ENCODE data around the gene KCNJ10. TPM values are rescaled to one million over a fixed set of nuclear protein-coding genes. Genes with fewer than 3 reads are reported as not detected.
A peak's percentile ranks its signal among the peaks of the same experiment; 100 is the strongest.

KCNJ10 gene
- total and polyA plus RNA-seq, 2 of the 13 experiments (the other 11 are each of a cell fraction or from before 2014, with no cell fraction given) = 4.4 to 10.3 TPM

GRCh38 chr1:160031365-160032164, 38.4 kb downstream of the KCNJ10 start, which contains the start of gene PIGM (continued):
- TF ChIP-seq ISL2 (CRISPR knock-in tag; IDR thresholded peaks at IDR 0.05) (peak; percentile 47), SIX1 (CRISPR knock-in tag; IDR thresholded peaks at IDR 0.05; ENCODE audit: borderline replicate concordance) (no peak), NFYC (CRISPR knock-in tag; IDR thresholded peaks at IDR 0.05) (peak; percentile 61), NAIF1 (CRISPR knock-in tag; IDR thresholded peaks at IDR 0.05; ENCODE audit: borderline replicate concordance) (peak; percentile 45; the same call in 1 of the 2 replicates), ZNF350 (CRISPR knock-in tag; IDR thresholded peaks at IDR 0.05; ENCODE audit: borderline replicate concordance, low read depth) (peak; percentile 46; the same call in 1 of the 2 replicates), AHDC1 (CRISPR knock-in tag; IDR thresholded peaks at IDR 0.05; ENCODE audit: borderline replicate concordance) (no peak), MAFF (IDR thresholded peaks at IDR 0.05; ENCODE audit: low read depth, low read length) (no peak), GATA4 (IDR thresholded peaks at IDR 0.05; ENCODE audit: borderline replicate concordance, low read depth) (no peak), RBFOX2 (IDR thresholded peaks at IDR 0.05; ENCODE audit: low read depth, low read length) (peak; percentile 80), TCF7L2 (IDR thresholded peaks at IDR 0.05; ENCODE audit: low read depth, low read length) (no peak), SRSF9 (IDR thresholded peaks at IDR 0.05; ENCODE audit: borderline replicate concordance, insufficient read depth, low read depth, low read length, poor library complexity, severe bottlenecking) (no peak), ZNF530 (CRISPR knock-in tag; IDR thresholded peaks at IDR 0.05; ENCODE audit: low read depth) (no peak), ZBTB46 (CRISPR knock-in tag; IDR thresholded peaks at IDR 0.05; ENCODE audit: borderline replicate concordance) (no peak), HNRNPK (IDR thresholded peaks at IDR 0.05; ENCODE audit: low read depth, low read length, poor library complexity, severe bottlenecking) (no peak), ZSCAN21 (CRISPR knock-in tag; IDR thresholded peaks at IDR 0.05; ENCODE audit: borderline replicate concordance) (peak; percentile 44; the same call in 1 of the 2 replicates), TSC22D2 (CRISPR knock-in tag; IDR thresholded peaks at IDR 0.05; ENCODE audit: borderline replicate concordance) (peak; percentile 72; the same call in 1 of the 2 replicates), TMF1 (CRISPR knock-in tag; IDR thresholded peaks at IDR 0.05; ENCODE audit: low read depth) (no peak), ARHGAP35 (CRISPR knock-in tag; IDR thresholded peaks at IDR 0.05; ENCODE audit: borderline replicate concordance) (0 out of 2 replicates have a peak, but pooled peaks have one; percentile 20), TCF12 (IDR thresholded peaks at IDR 0.05) (no peak), TCF12 (CRISPR knock-in tag; IDR thresholded peaks at IDR 0.05) (no peak), ZNF382 (CRISPR knock-in tag; IDR thresholded peaks at IDR 0.05; ENCODE audit: borderline replicate concordance) (no peak), GTF3A (CRISPR knock-in tag; conservative IDR thresholded peaks at IDR 0.05) (no peak), NFRKB (IDR thresholded peaks at IDR 0.05) (no peak)

Data from HepG2 (cell line).